Neural progenitor cell (in vitro differentiated cells): ENCODE measurements around the gene RAB27A. TPM values are rescaled to one million over a fixed set of nuclear protein-coding genes. Genes with fewer than 3 reads are reported as not detected.

Source experiments
- DNase-seq: peaks from one replicate; pipeline ENCODE4 v3.0.0-alpha.2; 2016; ENCODE audit warnings: low spot score
- H2AFZ ChIP-seq: fragments of 200-600 bp; sonication (generic); replicated peaks from 2 replicates; pipeline ENCODE4 v1.6.1; 2016; ENCODE audit warnings: antibody characterized with exemption
- H3F3A ChIP-seq: fragments of 200-600 bp; sonication (generic); 2 replicates; pipeline ENCODE4 v1.6.1; 2016; ENCODE audit warnings: antibody characterized with exemption, low read depth
- H3K27ac ChIP-seq: fragments of 200-600 bp; sonication (generic); 2 replicates; pipeline ENCODE4 v1.5.1; 2016; ENCODE audit warnings: mild to moderate bottlenecking
- H3K27me3 ChIP-seq: fragments of 200-600 bp; sonication (generic); 2 replicates; pipeline ENCODE4 v1.6.1; 2016; ENCODE audit warnings: mild to moderate bottlenecking, moderate library complexity
- H3K36me3 ChIP-seq: fragments of 200-600 bp; sonication (generic); 2 replicates; pipeline ENCODE4 v1.5.1; 2016
- H3K4me1 ChIP-seq: fragments of 200-600 bp; sonication (generic); 2 replicates; pipeline ENCODE4 v1.6.1; 2016; ENCODE audit warnings: mixed run types
- H3K4me2 ChIP-seq: fragments of 200-600 bp; sonication (generic); 2 replicates; pipeline ENCODE4 v1.6.1; 2016
- H3K4me3 ChIP-seq: fragments of 200-600 bp; sonication (generic); 2 replicates; pipeline ENCODE4 v1.5.1; 2016
- H3K79me2 ChIP-seq: fragments of 200-600 bp; sonication (generic); 2 replicates; pipeline ENCODE4 v1.6.1; 2016; ENCODE audit warnings: low read depth
- H3K9ac ChIP-seq: fragments of 200-600 bp; sonication (generic); 2 replicates; pipeline ENCODE4 v1.6.1; 2016
- H3K9me3 ChIP-seq: fragments of 200-600 bp; sonication (generic); 2 replicates; pipeline ENCODE4 v1.5.1; 2016; ENCODE audit warnings: low read depth
- H4K20me1 ChIP-seq: fragments of 200-600 bp; sonication (generic); 2 replicates; pipeline ENCODE4 v1.6.1; 2016; ENCODE audit warnings: low read depth
- H3K27ac Mint-ChIP-seq: 3 replicates; pipeline ENCODE4 v1.8.0; 2021; ENCODE audit warnings: mixed read lengths
- H3K27me3 Mint-ChIP-seq: 2 replicates; pipeline ENCODE4 v1.8.0; 2022; ENCODE audit warnings: low read depth, mild to moderate bottlenecking, inconsistent platforms, moderate library complexity, mixed read lengths; ENCODE audit not compliant: insufficient read depth
- H3K36me3 Mint-ChIP-seq: 3 replicates; pipeline ENCODE4 v1.8.0; 2021; ENCODE audit warnings: mixed read lengths
- H3K4me1 Mint-ChIP-seq: 3 replicates; pipeline ENCODE4 v1.8.0; 2021; ENCODE audit warnings: mixed read lengths
- H3K4me3 Mint-ChIP-seq: 3 replicates; pipeline ENCODE4 v1.8.0; 2021; ENCODE audit warnings: mild to moderate bottlenecking, moderate library complexity, mixed read lengths
- H3K9me3 Mint-ChIP-seq: 3 replicates; pipeline ENCODE4 v1.8.0; 2020; ENCODE audit warnings: mixed read lengths
- CTCF ChIP-seq: fragments of 200-600 bp; sonication (generic); IDR thresholded peaks from 2 replicates; pipeline ENCODE4 v1.5.1; 2017; ENCODE audit warnings: antibody characterized with exemption, mild to moderate bottlenecking
- EZH2 ChIP-seq: fragments of 200-600 bp; sonication (generic); IDR thresholded peaks from 2 replicates; pipeline ENCODE4 v1.6.1; 2017; ENCODE audit warnings: antibody characterized with exemption, mild to moderate bottlenecking, moderate library complexity
- EZH2phosphoT487 ChIP-seq: fragments of 200-600 bp; sonication (generic); IDR thresholded peaks from 2 replicates; pipeline ENCODE4 v1.6.1; 2017; ENCODE audit warnings: antibody characterized with exemption
- total RNA-seq: library from RNA; depleted of rRNA; stranded (reverse); fragments of >200 nt; gene quantifications from 2 replicates; pipeline ENCODE4 v1.2.3, GENCODE V29; 2015; ENCODE audit warnings: low replicate concordance

The RAB27A gene
- total RNA-seq, 1 donor from 2014 or later = 3.6 TPM

- Histone ChIP-seq H3F3A (no peaks in the 10 kb centered on the region), H3K4me1 (no peaks in the 10 kb centered on the region), H3K4me2 (no peak overlapping the region), H3K36me3 (no peaks in the 10 kb centered on the region), H3K4me3 (no peak overlapping the region), H3K9me3 (no peaks in the 10 kb centered on the region), H4K20me1 (no peaks in the 10 kb centered on the region), H2AFZ (no peak overlapping the region), H3K27ac (no peak overlapping the region), H3K27me3 (no peaks in the 10 kb centered on the region), H3K79me2 (no peaks in the 10 kb centered on the region), H3K9ac (no peak overlapping the region)
- TF ChIP-seq CTCF = no peak
- TF ChIP-seq EZH2phosphoT487 = no peak
- TF ChIP-seq EZH2 = no peak
- Mint-ChIP-seq H3K9me3 (no peaks in the 10 kb centered on the region), H3K4me3 (no peak overlapping the region), H3K36me3 (peaks cover 2% of the 10 kb centered on the region), H3K4me1 (peaks cover 2% of the 10 kb centered on the region), H3K27me3 (no peaks in the 10 kb centered on the region), H3K27ac (peak overlapping the region; percentile 39)
- no peak for DNase-seq
Measured at GRCh38 chr15:55257012-55257670, 32.5 kb downstream of the RAB27A start.

- H3K36me3 ChIP-seq = no peaks in the 10 kb centered on the region
- TF ChIP-seq CTCF = no peak
- TF ChIP-seq EZH2phosphoT487 = no peak
- TF ChIP-seq EZH2 = no peak
- H3K9me3 ChIP-seq = no peaks in the 10 kb centered on the region
- H3K27ac ChIP-seq = no peak overlapping the region
- H4K20me1 ChIP-seq = no peaks in the 10 kb centered on the region
- Mint-ChIP-seq H3K27me3 (no peaks in the 10 kb centered on the region), H3K4me1 (peaks cover 2% of the 10 kb centered on the region), H3K9me3 (no peaks in the 10 kb centered on the region), H3K4me3 (no peak overlapping the region), H3K27ac (no peak overlapping the region), H3K36me3 (peaks cover 2% of the 10 kb centered on the region)
- H3K4me2 ChIP-seq = no peak overlapping the region
- no peaks in the 10 kb centered on the region for H3F3A ChIP-seq
- no peak overlapping the region for H3K4me3 ChIP-seq
- H3K27me3 ChIP-seq = no peaks in the 10 kb centered on the region
- H3K9ac ChIP-seq = no peak overlapping the region
- H2AFZ ChIP-seq = no peak overlapping the region
- DNase-seq = no peak
- H3K4me1 ChIP-seq = no peaks in the 10 kb centered on the region
- no peaks in the 10 kb centered on the region for H3K79me2 ChIP-seq
Measured at GRCh38 chr15:55256281-55257011, 33.2 kb downstream of the RAB27A start.

- Mint-ChIP-seq H3K27me3 (no peaks in the 10 kb centered on the region), H3K4me1 (peaks cover 2% of the 10 kb centered on the region), H3K4me3 (no peak overlapping the region), H3K27ac (no peak overlapping the region), H3K9me3 (no peaks in the 10 kb centered on the region), H3K36me3 (peaks cover 2% of the 10 kb centered on the region)
- Histone ChIP-seq H3K27ac (no peak overlapping the region), H4K20me1 (no peaks in the 10 kb centered on the region), H3K4me1 (no peaks in the 10 kb centered on the region), H3F3A (no peaks in the 10 kb centered on the region), H3K4me2 (no peak overlapping the region), H3K4me3 (no peak overlapping the region), H3K79me2 (no peaks in the 10 kb centered on the region), H3K27me3 (no peaks in the 10 kb centered on the region), H3K9ac (no peak overlapping the region), H3K9me3 (no peaks in the 10 kb centered on the region), H3K36me3 (no peaks in the 10 kb centered on the region), H2AFZ (no peak overlapping the region)
- TF ChIP-seq EZH2 (no peak), CTCF (no peak), EZH2phosphoT487 (no peak)
- no peak for DNase-seq
Measured at GRCh38 chr15:55255714-55256113, 33.9 kb downstream of the RAB27A start.
